GM18873 (cell line): ENCODE measurements around the gene STAT5B.
"Not testable (repeated sequence)": the region's sequence is repeated elsewhere in the genome, so short reads cannot be mapped to it uniquely, and the experiment has no call there.

Source experiments
- ATAC-seq: cut with Tn5 transposase; IDR thresholded peaks from one replicate; pipeline ENCODE4 v1.9.1; 2021; ENCODE audit warnings: mild to moderate bottlenecking, moderate library complexity, moderate number of reproducible peaks; ENCODE audit not compliant: unreplicated experiment, low FRiP score

STAT5B gene

DNA sequence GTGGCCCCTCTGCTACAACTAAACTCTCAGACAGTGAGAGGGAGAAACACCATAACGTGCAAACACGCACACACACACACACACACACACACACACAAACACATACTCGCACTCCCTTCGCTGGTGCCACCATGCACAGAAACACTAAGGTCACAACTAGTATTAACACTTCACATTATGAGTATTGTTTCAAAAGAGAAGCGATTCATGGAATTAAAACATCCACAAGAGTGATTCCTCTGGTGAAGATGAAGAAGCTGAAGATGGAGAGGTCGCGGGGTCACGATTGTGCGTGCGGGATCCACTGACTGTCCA lies 74.8 kb downstream of the STAT5B start:
- no peak for ATAC-seq

DNA sequence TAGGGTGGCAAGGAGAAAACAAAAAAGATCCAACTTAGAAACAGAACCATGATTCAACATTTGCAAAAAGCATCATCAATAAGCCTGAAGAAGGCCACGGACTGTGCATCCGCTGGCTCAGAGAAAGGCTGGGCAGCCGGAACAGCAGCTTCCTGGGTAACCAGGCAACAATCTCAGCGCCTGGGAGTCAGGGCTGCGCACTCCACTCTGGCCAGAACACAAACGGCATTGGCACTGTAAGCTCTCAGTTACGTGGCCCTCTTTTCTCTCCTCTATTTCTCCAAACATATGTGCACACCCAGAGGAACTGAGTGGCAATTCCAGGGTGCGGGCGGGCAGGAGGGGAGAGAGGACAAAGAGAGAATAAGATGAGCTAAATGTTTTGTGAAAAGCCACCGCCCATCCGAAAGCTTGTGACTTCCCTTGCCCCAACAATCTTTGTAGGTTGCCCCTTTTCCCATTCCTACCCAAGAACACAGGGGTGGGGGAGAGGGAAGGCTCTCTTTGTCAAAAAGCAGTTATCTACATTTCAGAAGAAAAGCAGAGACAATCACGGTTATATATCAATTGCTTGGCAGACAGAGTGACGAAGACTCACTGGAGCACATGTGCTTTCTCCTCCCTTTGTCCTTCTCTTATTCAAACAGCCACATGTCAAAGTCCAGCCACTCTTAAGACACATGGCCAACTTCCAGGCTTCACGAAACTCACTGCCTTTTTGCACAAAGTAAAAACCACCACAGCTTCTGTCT lies 75.3 kb downstream of the STAT5B start:
- no peak for ATAC-seq

DNA sequence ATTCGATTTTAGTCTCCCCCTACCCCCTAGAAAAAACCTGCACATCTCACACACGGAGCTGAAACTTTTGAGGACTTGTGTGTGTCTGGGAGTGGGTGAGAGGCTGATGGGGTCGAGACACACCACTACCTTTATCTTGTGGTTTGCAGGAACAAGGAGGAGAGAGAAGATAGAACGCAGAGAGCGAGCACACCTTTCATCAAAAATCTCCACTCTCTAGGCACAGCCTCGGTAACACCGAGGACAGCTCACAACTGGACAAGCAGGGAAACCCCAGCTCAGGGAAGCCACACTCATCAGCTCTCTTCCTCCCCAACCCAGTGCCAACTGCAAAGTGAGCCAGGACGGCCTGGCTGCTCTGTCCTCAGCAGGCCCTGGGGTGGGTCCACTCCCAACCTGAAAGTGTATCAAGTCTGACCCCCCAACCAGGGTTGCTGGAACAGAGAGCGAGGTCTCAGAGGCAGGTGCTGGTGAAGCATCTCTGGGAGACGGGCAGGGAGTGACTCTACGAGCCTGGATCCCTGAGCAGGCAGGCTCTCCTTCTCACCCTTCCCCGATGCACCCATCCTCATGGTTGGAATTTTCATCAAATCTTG lies 76.7 kb downstream of the STAT5B start:
- no peak for ATAC-seq

DNA sequence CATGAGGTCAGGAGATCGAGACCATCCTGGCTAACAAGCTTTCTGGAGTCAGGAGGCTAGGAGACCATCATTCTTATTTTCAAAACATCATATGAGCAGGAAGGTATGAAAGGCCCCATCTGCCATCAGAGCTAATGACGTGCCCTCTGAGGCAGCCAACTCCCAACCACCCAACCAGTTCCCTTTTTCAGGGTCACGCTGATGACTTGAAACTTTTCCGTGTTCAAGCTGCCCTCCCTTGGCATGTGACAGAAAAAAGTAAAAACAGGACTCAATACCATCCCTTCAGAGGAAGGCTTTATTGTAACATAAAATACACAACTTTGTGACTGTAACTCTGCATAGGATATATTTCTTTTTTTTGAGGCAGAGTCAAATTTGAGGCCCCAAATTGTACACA lies 77.3 kb downstream of the STAT5B start:
- no peak for ATAC-seq

DNA sequence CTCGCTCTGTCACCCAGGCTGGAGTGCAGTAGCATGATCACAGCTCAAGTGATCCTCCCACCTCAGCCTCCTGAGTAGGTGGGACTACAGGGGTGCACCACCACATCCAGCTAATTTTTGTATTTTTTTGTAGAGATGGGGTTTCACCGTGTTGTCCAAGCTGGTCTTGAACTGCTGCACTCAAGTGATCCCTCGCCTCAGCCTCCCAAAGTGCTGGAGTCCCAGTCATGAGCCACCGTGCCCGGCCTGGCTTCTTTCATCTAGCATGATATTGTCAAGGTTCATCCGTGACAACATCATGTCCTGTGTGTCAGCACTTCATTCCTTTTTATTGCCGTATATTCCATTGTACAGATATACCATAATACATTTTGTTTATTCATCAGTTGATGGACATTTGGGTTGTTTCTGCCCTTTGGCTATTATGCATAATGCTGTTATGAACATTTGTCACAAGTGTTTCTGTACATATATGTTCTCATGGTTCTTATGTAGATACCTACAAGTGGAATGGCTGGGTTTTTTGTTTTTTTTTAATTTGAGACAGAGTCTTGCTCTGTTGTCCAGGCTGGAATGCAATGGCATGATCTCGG lies 78.5 kb downstream of the STAT5B start:
- no peak for ATAC-seq

DNA sequence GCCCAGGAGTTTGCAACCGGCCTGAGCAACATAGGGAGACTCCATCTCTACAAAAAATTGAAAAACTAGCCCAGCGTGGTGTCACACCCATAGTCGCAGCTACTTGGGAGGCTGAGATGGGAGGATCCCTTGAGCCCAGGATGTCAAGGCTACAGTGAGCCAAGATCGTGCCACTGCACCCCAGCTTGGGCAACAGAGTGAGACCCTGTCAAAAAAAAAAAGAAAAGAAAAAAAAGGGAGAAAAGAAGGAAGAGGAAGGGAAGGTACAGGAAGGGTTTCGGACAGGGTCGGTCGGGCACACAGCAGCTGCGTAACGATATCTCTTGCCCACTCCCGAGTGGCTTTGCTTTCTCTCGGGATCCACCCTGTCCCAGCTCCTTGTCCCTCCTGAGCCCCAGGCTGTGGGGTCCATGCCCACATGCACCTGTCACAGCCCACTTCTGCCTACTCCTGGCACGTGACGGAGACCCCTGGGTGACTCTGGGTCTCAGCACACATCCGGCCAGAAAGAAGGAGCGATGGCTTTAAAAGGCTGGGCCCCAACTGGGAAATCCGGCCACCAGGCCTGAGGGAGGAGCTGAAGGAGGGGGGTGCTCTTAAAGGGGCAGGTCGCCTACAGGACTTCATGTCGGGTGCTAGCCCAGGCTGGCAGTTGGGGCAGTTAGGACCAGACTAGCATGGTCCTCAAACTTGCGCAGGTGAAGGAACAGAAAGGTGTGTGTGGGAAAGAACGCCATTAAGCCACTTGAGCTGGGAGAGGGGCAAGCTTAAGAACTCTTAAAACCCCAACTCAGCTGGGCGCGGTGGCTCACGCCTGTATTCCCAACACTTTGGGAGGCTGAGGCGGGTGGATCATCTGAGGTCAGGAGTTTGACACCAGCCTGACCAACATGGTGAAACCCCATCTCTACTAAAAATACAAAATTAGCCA lies 82.0 kb downstream of the STAT5B start, which contains the start of gene GHDC:
Gene GHDC, minus strand, starts transcription at position 526 of the 931 bp plus-strand sequence. CDS start 913 bp downstream, outside the sequence.
- ATAC-seq, result peak; percentile 85

DNA sequence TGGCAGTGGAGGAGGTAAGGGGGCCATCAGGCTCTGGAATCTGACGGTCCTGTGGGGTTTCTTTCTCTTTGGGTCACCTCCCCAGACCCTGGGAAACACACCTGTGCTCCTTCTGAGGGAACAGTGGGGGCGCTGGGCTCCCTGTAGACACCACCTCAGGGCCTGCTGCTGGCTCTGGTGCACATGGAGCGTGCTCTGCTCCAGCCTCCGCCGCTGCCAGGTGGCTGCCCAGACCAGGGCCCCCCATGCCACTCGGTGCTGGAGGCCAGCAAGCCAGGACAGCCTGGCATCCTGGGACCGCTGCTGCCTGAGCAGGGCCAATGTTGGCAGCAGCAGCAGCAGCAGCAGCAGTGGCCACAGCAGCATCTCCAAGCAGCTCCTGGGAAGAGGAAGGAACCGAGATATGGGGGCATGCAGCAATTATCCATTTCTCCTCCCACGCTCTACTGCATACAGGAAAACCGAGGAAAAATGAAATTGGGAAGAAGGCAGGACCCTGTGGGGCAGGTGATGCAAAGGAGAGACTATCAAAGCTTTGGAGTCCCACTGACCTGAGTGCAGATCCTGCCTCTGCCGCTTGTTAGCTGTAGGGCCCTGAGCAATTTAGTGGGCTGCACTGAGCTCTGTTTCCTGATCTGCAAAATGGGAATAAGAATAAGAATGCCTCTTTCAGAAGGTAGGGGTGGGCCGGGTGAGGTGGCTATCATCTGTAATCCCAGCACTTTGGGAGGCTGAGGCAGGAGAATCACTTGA lies 82.8 kb downstream of the STAT5B start:
- no peak for ATAC-seq

DNA sequence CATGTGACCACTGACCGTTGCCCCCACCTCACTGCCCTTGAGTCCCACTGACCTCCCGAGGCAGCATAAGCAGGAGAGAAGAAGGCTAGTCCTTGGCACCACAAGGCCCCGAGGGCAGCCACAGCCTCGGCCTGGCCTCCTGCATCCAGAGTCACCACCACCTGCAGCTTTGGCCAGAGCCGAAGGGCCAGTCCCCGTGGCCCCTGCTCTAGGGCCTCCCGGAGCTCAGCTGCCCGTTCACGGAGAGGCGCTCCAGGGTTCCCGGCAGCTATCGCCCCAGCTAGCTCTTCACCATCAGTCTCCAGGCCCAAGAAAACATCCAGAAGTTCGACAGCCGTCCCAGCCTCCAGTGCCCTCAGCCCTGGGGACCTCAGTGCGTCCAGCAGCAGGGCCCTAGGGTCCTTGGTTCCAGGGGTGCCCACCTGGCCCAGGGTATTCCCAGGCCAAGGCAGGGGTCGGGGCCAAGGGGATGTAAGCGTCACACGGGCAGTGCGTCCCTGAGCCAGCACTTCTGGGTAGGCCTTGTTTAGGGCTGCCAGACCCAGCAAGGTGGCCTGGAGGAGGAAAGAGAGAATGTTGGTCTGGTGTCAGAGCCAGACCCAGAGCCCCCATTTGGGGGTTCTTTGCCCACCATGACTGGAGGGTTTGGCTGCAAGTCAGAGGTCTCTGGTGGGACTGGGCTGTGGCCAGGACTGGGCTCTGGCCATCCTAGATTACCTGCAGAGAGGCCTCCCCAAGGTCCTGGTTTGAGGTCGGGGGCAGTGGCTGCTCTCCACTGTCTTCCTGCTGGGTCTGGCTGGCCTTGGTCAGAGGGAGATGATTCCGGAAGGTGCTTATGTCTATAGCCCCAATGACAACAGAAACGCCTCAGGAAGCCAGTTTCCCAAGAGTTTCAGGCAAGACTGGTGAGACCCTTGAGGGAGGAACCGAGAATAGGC lies 83.7 kb downstream of the STAT5B start:
- no peak for ATAC-seq

DNA sequence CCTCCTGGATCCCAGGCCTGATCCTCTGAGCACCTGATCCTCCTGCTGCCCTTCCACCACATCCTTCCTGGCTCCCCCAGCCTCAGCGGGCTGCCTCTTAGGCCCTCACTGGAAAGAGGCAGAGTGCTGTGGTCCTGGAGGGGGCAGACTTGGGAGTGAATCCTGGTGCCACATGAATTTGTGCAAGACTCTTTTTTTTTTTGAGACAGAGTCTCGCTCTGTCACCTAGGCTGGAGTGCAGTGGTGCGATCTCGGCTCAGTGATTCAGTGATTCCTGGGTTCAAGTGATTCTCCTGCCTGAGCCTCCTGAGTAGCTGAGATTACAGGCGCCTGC lies 84.9 kb downstream of the STAT5B start:
- no peak for ATAC-seq

DNA sequence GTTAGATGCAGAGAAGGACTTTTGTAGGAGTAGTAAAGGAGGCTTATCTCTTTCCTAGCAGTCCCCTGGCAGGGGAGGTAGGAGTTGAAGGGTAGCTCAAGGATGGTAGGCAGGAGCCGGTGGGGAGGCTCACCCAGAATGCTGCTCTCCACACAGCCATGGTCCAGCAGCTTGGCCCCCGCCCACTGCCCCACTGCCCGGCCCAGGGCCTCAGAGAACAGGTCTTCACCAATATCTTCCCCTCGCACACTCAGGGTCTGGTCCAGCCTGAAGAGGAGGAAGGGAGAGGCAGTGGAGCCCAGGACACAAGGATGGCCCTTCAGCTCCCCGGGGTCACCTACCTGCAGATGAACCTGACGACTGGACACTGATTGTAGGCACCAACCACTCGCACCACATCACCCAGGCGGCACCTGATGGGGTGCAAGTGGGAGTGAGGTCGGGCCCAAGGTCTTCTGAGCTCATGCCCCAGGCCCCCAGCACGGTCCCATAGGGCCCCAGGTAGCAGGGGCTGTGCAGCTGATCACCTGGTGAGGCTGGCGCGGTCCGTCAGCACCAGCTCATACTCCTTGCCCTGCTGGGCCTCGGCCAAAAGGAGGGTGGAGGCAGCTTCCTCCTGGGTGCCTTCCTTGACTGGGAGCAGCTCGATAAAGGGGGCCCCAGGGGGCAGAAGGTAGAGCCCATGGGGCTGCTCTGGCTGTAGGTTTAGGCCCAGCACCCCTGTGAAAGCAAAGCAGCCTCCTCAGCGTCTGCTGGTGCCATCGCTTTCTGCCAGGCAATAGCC lies 85.5 kb downstream of the STAT5B start:
- ATAC-seq, result no peak

DNA sequence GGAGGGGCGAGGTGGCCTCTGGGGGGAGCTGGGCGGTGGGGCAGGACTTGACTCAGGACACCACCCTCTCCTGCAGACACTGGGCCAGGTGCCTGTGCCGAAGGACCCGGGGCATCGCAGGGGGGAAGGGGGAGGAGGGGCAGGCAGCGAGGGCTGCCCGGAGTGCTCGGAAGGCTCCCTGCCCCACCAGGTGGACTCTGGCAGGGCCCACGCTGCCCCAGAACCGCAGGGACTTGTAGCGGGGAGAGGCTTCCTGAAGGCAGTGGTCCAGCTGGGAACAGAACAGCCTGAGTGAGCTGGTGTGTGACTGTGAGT lies 86.6 kb downstream of the STAT5B start:
- ATAC-seq, result no peak

DNA sequence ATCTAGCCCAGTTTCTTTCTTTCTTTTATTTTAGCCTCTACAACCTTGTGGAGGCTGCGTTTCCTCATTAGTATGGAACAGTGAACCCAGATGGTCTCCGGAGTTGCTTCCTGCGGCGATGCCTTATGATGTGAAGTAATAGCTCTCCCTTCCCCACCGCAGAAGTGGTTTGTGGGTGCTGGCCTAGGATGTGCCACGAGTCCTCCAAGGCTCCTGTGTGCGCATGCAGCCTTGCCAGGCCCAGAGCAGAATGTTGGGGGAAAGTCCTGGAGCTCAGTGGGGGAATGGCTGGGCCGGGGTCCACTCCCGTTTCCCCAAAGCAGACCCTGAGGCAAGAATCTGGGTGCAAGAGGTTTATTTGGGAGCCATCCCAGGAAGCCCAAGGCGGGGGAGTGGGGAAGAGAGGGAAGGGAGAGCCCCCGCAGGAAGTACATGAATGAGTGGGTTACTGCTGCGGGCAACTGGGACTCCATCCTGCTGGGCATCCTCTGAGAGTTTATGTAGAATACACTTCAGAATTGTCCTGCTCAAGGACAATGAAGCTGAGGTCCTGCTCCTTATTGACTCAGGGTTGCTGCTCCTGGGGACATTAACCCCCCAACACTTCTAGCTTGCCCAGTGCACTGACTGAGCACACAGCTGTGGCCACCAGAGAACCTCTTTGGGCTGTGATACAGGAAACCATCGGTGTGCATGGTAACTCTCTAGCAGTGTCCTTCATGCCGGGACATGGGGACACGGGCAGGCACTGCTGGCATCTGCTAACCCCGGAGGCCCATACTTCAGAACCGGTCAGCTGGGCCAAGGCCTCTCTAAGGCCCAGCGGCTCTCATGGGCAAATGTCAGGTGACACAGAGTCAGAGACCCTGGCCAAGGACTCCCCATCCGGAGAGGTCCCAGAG lies 87.2 kb downstream of the STAT5B start:
- ATAC-seq, result no peak

DNA sequence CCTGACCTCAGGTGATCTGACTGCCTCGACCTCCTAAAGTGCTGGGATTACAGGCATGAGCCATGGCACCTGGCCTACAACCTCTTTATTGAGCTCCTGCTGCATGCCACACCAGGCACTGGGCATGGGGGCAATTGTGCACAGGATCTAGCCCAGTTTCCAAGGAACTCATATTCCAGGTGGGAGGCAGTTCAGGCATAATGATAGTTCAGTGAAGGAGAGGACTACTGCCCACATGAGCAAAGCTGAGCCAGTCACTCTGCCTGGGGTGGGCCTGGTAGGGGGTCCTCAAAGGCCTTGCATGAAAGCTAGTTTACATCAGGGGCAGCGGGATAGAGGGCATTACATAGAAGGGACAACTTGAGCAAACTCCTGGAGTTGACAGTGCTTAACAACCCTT lies 88.4 kb downstream of the STAT5B start:
- ATAC-seq, result no peak

DNA sequence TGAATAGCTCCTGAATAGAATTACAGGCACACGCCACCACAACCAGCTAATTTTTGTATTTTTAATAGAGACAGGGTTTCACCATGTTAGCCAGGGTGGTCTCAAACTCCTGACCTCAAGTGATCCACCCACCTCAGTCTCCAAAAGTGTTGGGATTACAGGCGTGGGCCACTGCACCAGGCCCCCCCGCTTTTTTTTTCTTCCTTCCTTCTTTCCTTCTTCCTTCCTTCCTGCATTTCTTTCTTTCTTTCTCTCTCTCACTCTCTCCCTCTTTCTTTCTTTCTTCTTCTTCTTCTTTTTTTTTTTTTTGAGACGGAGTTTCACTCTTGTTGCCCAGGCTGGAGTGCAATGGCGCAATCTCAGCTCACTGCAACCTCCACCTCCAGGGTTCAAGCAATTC lies 90.0 kb downstream of the STAT5B start:
- not testable (repeated sequence) for ATAC-seq

DNA sequence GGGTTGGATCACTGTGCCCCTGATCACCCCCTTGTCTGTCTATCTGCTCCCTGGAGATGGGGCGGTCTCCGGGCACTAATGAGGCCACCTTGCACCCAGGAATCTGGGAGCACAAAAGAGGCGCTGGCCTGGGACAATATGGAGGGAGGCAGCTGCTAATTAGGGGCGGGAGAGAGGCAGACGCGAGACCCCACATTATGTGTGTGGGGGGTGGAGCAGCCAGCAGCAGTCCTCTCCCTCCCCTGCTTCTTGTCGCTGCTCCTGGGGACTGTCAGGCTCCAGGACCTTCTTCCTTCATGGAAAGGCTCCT lies 90.6 kb downstream of the STAT5B start:
- ATAC-seq, result no peak

DNA sequence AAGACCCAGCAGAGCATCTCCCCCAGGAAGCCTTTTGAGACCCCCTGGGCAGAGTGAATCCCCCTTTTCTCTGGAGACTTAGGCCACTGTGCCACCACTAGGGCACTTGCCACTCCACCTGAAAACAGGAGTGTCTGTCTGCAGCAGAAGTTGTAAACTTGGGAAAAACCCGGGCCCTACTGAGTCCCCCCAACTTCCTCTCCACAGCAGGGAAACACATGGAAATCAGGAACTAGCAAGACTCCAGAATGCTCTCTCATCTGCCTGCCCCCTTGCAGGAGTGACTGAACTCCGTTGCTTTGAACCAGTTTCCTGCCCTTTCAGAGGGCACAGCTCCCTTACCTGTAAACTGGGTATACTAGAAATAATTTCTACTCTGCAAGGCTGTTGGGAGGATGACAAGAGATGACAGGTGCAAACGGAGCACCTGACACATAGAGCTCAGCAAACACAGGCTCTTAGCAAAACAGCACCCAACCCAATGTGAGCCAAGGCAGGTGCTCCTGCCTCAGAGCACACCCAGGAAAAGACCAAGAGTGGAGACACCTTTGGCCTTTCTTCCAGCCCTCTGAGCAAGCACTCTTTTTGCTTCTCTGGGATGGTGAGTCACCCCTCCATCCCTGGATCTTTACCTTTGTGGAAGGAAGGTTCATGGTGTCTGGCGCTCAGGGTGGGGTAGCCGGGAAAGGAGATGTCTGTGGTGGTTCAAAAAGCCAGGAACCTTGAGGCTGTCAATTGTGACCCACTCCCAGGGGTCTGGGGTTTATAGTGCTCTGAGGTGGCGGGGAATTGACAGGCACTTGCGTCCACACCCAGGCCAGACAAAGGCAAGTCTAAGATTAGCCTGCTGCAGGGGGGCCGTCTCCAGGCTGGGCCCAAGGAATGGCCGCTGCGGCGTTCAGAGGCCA lies 91.2 kb downstream of the STAT5B start, which contains the start of gene HCRT:
Gene HCRT, minus strand, starts transcription at position 740 of the 908 bp plus-strand sequence. Its CDS starts 87 bp downstream, at position 653.
- ATAC-seq, result no peak
